AG10803 (cell line): ENCODE results near the gene MFAP5.
"Not testable (repeated sequence)": the region's sequence is repeated elsewhere in the genome, so short reads cannot be mapped to it uniquely, and the experiment has no call there.

ENCODE experiments used
- DNase-seq: peaks from one replicate; pipeline ENCODE4 v3.0.0; 2010; ENCODE audit warnings: low read depth
- H3K4me3 ChIP-seq: 2 replicates; pipeline ENCODE4 v1.5.1; 2011; ENCODE audit warnings: mild to moderate bottlenecking, low read length, control low read depth
- CTCF ChIP-seq: conservative IDR thresholded peaks from 2 replicates; pipeline ENCODE4 v1.5.1; 2011; ENCODE audit warnings: mild to moderate bottlenecking, low read length, control low read depth, inconsistent platforms

Gene MFAP5

GRCh38 chr12:8630131-8630530 is 32.5 kb downstream of the MFAP5 start:
- DNase-seq, result no peak
- H3K4me3 ChIP-seq, result no peak overlapping the region
- TF ChIP-seq CTCF, result no peak

GRCh38 chr12:8629486-8630033 is 33.1 kb downstream of the MFAP5 start:
- TF ChIP-seq CTCF, result no peak
- DNase-seq, result peak; percentile 69
- H3K4me3 ChIP-seq, result no peak overlapping the region

- TF ChIP-seq CTCF, result no peak
- H3K4me3 ChIP-seq, result no peak overlapping the region
- DNase-seq, result peak; percentile 57
Observed at GRCh38 chr12:8628731-8629130, 33.9 kb downstream of the MFAP5 start.

- not testable (repeated sequence) for H3K4me3 ChIP-seq, DNase-seq
Observed at GRCh38 chr12:8624750-8625149, 37.9 kb downstream of the MFAP5 start.

GRCh38 chr12:8622646-8623045 is 40.0 kb downstream of the MFAP5 start:
- H3K4me3 ChIP-seq, result no peak overlapping the region
- no peak for TF ChIP-seq CTCF
- no peak for DNase-seq

- no peak overlapping the region for H3K4me3 ChIP-seq
- TF ChIP-seq CTCF, result no peak
- no peak for DNase-seq
Observed at GRCh38 chr12:8615206-8615605, 47.4 kb downstream of the MFAP5 start.

GRCh38 chr12:8613881-8614280 is 48.7 kb downstream of the MFAP5 start:
- not testable (repeated sequence) for DNase-seq, H3K4me3 ChIP-seq

- H3K4me3 ChIP-seq, result no peak within 1 kb of the TSS
- TF ChIP-seq CTCF, result no peak
Observed at GRCh38 chr12:8612629-8613028, 50.0 kb downstream of the MFAP5 start, which contains the start of gene AICDA. Gene AICDA (minus strand): TSS chr12:8612859. CDS start chr12:8612767, 92 bp downstream.

More at GRCh38 chr12:8612629-8613028, 50.0 kb downstream of the MFAP5 start, which contains the start of gene AICDA:
- no peak for DNase-seq
